NCI-H2227 treated with DMSO at 0.1 percent for 48 hours (cell line): ENCODE results near the gene CNDP1.
A peak's percentile ranks its signal among the peaks of the same experiment; 100 is the strongest.

Experiments
- DNase-seq: peaks from one replicate; lab custom pipeline; 2025; lab: John Stamatoyannopoulos, UW

The CNDP1 gene

GRCh38 chr18:74587441-74587840 lies 53.1 kb downstream of the CNDP1 start:
- no peak for DNase-seq

- no peak for DNase-seq
Observed at GRCh38 chr18:74589021-74589420, 54.7 kb downstream of the CNDP1 start.

DNA sequence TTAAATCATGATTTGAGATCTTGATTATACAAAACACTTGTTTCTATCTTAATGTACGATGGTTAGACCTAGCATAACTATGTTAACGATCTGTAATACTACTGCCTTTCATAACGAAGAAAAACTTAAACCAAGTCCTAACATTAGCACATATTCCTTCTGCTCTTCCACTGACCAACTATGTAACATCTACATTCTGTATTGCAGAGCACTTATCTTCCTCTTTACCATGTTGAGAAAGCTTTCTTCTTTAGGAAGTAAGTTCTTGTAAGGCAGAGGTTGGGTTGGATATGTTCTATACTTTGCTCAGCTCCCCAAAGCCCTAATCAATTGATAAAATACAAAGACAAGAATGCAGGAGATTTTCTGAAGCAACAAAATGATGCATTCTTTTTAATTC lies 55.5 kb downstream of the CNDP1 start:
- no peak for DNase-seq

DNA sequence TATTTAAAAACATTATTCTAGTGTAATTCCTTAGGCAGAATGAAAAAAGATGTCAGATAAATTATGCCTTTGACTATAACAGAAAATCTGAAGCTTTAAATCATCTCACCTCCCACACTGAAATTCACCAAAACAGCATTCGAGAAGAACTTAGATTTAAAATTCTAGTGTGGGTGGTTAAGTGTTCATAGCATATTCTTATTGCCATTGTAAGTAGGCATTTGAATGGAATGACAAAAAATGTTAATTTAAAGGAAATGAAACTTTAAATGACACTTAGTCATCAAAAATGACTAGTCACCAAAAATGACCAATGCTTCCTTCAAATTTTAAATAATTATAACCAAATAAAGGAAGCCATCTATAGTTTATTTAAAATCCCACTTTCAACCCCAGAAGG lies 56.4 kb downstream of the CNDP1 start:
- no peak for DNase-seq

DNA sequence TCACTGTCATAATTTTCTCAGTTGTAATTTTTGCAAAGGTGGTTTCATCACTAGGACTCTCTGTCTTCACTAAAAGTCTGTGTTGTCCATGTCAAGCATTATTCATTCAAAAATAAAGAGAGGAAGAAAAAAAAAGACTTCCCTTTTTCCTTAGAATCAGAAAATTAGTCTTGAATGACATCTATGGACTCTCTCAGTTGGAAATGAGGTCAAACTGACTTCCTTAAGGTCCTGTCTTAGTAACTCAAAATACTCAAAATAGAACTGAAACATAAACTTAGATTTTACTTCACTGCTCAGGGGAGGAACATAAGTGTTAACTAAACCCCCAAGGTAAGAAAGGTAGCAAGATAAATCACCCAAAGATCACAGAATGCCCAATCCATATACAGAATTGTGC lies 61.1 kb downstream of the CNDP1 start:
- no peak for DNase-seq

- DNase-seq, result peak; percentile 87
Observed at GRCh38 chr18:74597034-74597661, 62.8 kb downstream of the CNDP1 start.

DNA sequence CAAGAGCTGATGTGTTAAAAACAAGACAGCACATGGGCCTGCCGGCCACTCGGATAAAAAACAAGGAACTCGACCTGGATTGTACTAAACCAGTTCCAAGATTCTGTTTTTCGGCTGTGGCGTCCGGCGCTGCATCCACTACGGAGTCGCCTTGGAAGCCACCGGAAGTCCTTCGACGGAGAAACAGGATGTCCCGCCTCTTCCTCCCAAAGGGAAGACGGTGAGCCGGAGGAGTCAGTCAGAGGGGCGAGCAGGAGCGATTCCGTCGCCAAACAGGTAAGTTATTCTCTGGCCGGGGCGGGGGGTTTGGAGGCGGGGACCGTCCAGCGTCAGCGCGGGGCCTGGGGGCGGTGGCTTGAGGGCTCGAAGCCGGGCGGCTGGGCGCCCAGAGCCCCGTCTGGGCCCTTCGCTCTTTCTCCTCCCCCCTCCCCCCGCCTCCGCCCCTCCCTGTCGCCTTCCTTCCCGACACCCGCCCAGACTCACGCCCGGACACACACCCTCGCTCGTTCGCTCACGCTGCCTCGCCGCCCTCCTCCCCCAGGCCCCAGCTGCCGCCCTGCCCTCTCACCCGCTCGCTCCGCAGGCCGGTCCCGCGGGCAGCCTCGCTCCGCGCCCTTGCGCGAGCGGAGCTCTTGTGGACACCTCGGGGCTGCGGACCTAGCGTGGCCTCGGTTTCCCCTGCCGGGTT lies 63.5 kb downstream of the CNDP1 start, which contains the start of gene ZNF407:
ZNF407 (plus strand) TSS at position 209 of the 688 bp plus-strand sequence. CDS start 33,150 bp downstream, outside the sequence.
- DNase-seq, result peak; percentile 87

- DNase-seq, result peak; percentile 43
Observed at GRCh38 chr18:74598350-74599001, 64.2 kb downstream of the CNDP1 start.

GRCh38 chr18:74604361-74604760 lies 70.1 kb downstream of the CNDP1 start:
- no peak for DNase-seq

DNA sequence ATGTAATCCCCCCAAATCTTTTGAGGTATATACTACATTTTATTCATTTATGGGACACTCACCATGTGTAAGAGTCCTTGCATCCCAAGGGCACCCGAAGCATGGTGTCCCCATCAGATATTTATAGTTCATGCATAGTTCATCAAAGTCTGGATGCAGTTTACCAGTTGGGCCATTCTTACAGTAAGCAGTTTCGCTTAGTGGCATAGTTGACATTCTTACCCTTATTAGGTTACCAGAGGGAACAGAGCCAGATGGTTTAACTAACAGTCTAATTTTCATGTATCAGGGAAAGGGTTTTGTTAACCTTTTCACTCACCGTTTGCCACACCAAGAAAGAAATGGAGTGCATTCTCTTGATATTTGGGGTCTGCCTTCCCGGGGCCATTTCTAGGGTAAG lies 70.5 kb downstream of the CNDP1 start:
- no peak for DNase-seq

- DNase-seq, result no peak
Observed at GRCh38 chr18:74608681-74609080, 74.4 kb downstream of the CNDP1 start.

GRCh38 chr18:74609535-74609934 lies 75.2 kb downstream of the CNDP1 start:
- no peak for DNase-seq

DNA sequence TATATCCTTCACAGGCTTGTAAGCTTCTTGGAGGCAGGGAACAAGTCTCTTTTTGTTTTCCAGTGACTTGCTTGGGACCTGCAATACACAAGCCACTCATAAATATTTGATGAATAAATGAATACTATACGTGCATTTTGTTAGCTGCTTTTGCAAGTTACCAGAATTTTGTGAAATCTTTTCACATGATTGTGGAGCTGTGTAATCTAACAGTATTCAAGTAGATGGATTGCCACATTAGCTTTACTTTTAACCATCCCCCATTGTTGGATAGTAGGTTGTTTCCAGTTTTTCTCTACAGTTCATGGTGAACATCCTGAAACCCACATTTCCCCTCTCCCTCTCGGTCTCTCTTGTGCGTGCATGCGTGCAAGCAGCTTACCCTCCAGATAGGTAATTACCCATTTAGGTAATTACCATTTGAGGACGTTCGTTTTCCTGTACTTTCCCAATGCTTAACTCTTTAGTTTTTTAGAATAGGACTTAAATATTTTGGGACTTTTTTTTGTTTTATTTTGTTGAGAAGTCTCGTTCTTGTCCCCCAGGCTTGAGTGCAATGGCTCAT lies 75.8 kb downstream of the CNDP1 start:
- DNase-seq, result no peak

- DNase-seq, result no peak
Observed at GRCh38 chr18:74610860-74611259, 76.6 kb downstream of the CNDP1 start.

DNA sequence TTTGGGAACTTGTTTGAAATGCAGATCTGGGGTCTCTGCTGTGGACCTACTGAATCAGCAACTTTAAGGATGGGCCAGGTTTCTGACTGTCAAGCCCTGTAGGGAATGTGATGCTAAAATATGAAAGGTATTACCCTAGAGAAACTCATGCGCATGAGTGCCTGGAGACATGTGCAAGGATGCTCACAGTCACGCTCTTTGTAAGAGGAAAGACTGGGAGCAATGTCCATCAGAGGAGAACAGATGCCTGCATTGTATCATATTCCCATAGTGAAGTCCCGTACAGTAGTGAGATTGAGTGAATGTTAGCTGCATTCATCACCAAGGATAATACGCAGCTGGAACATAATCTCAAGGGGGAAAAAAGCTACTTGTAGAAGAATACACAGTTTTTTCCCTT lies 77.5 kb downstream of the CNDP1 start:
- no peak for DNase-seq

- DNase-seq, result no peak
Observed at GRCh38 chr18:74613381-74613780, 79.1 kb downstream of the CNDP1 start.

- no peak for DNase-seq
Observed at GRCh38 chr18:74616494-74616893, 82.2 kb downstream of the CNDP1 start.

GRCh38 chr18:74617486-74617885 lies 83.2 kb downstream of the CNDP1 start:
- no peak for DNase-seq

- no peak for DNase-seq
Observed at GRCh38 chr18:74622072-74622471, 87.8 kb downstream of the CNDP1 start.

DNA sequence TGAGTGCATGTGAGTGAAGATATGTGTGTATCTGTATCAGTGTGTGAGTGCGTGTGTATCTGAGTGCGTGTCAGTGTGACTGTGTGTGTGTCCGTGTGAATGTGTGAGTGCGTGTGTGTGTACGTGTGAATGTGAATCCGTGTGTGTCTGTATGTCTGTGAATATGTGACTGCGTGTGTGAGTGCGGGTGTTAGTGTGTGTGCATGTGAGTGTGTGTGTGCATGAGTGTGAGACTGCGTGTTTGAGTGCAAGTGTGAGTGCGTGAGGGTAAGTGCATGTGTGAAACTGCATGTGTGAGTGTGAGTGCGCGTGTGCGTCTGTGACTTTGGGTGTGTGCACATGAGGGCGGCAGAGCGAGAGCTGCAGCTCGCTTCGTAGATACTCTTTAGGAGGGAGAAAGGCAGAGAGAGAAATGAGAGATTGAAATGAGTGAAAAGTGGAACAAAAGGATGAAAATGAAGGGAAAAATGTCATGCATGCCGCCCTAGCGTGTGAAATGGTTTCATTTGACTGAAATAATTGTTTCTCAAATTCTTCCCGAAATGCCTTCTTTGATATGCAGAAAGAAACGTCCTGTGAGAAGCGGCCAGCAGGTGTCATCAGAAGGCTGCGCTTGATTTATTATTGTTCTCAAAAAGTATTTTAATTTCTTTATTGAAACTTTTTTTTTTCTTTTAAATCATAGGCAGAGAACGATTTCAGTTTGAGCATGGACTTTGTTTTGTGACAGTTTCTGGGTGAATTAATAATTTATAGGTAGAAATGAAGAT lies 88.9 kb downstream of the CNDP1 start:
- no peak for DNase-seq

DNA sequence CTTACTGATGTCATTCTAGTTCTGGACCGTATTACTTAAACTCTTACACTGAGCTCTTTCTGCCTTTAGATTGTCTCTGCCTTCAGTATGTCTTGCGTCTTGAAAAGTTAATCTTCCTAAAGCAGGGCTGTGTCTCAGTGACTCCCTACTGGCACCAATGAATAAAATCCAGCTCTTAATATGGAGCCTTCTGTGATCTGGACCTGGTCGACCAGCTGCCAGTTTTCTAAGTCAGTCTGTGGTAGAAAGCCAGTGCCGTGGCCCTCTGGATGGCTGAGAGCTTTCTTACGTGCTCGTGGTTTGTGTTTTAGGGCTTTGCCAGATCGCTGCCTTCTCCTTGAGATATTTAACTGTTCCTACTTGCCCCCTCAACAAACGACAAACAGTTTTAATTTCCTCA lies 90.2 kb downstream of the CNDP1 start:
- DNase-seq, result no peak

DNA sequence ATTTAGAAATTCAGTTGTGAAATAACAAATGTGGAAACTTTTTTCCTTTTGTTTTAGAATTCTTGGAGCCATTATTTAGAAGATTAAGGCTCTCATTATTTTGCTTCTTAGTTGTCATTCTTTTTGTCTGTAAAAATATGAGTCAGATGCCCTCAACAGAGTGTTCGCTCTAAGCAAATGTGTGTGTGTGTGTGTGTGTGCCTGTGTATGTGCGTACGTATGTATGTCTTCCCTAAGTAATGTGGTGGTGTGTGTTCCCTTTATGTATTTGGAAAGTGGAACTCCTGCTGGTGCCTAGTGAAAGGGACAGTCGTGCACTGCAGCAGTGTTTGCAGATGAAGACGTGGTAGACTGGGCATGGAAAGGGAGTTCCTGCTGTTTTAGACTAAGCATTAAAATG lies 90.9 kb downstream of the CNDP1 start:
- DNase-seq, result no peak
